HepG2 (cell line): ENCODE results near the gene EZH1. TPM values are rescaled to one million over a fixed set of nuclear protein-coding genes. Genes with fewer than 3 reads are reported as not detected.

Experiments used
- AGO1 ChIP-seq: fragments of 200-400 bp; formaldehyde crosslinking; IDR thresholded peaks from 2 replicates; pipeline ENCODE4 v1.6.1; 2017; ENCODE audit warnings: mild to moderate bottlenecking, low read depth, low read length, moderate library complexity; ENCODE audit not compliant: poor library complexity, severe bottlenecking
- CENPT ChIP-seq: sonication (generic); formaldehyde crosslinking; IDR thresholded peaks from 2 replicates; pipeline ENCODE4 v1.8.0; 2022; ENCODE audit warnings: low read depth, mild to moderate bottlenecking, moderate library complexity, missing genetic modification reagents
- FOXO1 ChIP-seq: sonication (generic); formaldehyde crosslinking; IDR thresholded peaks from 2 replicates; pipeline ENCODE4 v1.4.0; 2020; ENCODE audit warnings: missing genetic modification reagents
- GLI4 ChIP-seq: sonication (generic); formaldehyde crosslinking; IDR thresholded peaks from 2 replicates; pipeline ENCODE4 v1.5.1; 2020; ENCODE audit warnings: missing genetic modification reagents, mild to moderate bottlenecking, moderate library complexity, borderline replicate concordance
- MZF1 ChIP-seq: sonication (generic); formaldehyde crosslinking; IDR thresholded peaks from 2 replicates; pipeline ENCODE4 v1.8.1; 2023; ENCODE audit warnings: mild to moderate bottlenecking, missing genetic modification reagents, borderline replicate concordance
- NFRKB ChIP-seq: fragments of 450-650 bp; IDR thresholded peaks from 2 replicates; pipeline ENCODE4 v1.6.1; 2017
- ONECUT2 ChIP-seq: sonication (generic); formaldehyde crosslinking; IDR thresholded peaks from 2 replicates; pipeline ENCODE4 v1.4.0; 2020; ENCODE audit warnings: missing genetic modification reagents
- POLR2AphosphoS5 ChIP-seq: IDR thresholded peaks from 2 replicates; pipeline ENCODE4 v1.6.1; 2012; ENCODE audit warnings: low read depth, low read length
- RAD51 ChIP-seq: fragments of 450-650 bp; IDR thresholded peaks from 2 replicates; pipeline ENCODE4 v1.6.1; 2016; ENCODE audit warnings: borderline replicate concordance
- RBM39 ChIP-seq: fragments of 200-400 bp; formaldehyde crosslinking; IDR thresholded peaks from one replicate; pipeline ENCODE4 v1.6.1; 2018; ENCODE audit warnings: antibody characterized with exemption, mild to moderate bottlenecking, low read depth, low read length; ENCODE audit not compliant: poor library complexity, severe bottlenecking
- SMYD3 ChIP-seq: sonication (generic); formaldehyde crosslinking; IDR thresholded peaks from 2 replicates; pipeline ENCODE4 v1.8.1; 2023; ENCODE audit warnings: mild to moderate bottlenecking, missing genetic modification reagents
- TOPORS ChIP-seq: sonication (generic); formaldehyde crosslinking; IDR thresholded peaks from 2 replicates; pipeline ENCODE4 v1.8.0; 2023; ENCODE audit warnings: mild to moderate bottlenecking, missing genetic modification reagents
- WIZ ChIP-seq: sonication (generic); formaldehyde crosslinking; IDR thresholded peaks from 2 replicates; pipeline ENCODE4 v1.5.1; 2020; ENCODE audit warnings: mild to moderate bottlenecking, missing genetic modification reagents
- ZNF431 ChIP-seq: sonication (generic); formaldehyde crosslinking; IDR thresholded peaks from 2 replicates; pipeline ENCODE4 v1.9.0; 2022; ENCODE audit warnings: missing genetic modification reagents, low read depth, mild to moderate bottlenecking, borderline replicate concordance
- polyA plus RNA-seq, 8 experiments: library from polyadenylated mRNA; depleted of rRNA in 3 of 8; stranded (reverse) in 7 of 8; unstranded in 1 of 8; fragments of >200 nt; fragmentation: Illumina TruSeq in 4 of 8; extraction: Trizol in 4 of 8; gene quantifications; 2 replicates each; pipeline versions ENCODE4 v1.2.1 to v1.2.3, GENCODE V29; 2011 to 2016; ENCODE audit warnings: low read depth in 4 of 8, missing spikeins in 1 of 8, mixed read lengths in 1 of 8; ENCODE audit not compliant: insufficient read depth in 1 of 8
- total RNA-seq, 5 experiments: library from RNA; depleted of rRNA; stranded (reverse); fragments of >200 nt; fragmentation: Illumina TruSeq; extraction: Trizol; gene quantifications; 2 replicates each; pipeline ENCODE4 v1.2.3, GENCODE V29; 2016; ENCODE audit warnings: low read depth in 1 of 5
- TF ChIP-seq, protein P1 (sequence below): sonication (generic); formaldehyde crosslinking; IDR thresholded peaks from 2 replicates; pipeline ENCODE4 v1.4.0; 2020; ENCODE audit warnings: missing genetic modification reagents
- TF ChIP-seq, protein P2 (sequence below): IDR thresholded peaks from 2 replicates; pipeline ENCODE4 v1.6.1; 2016; ENCODE audit warnings: mild to moderate bottlenecking, missing biosample characterization, missing genetic modification reagents
- TF ChIP-seq, protein P3 (sequence below): sonication (generic); formaldehyde crosslinking; IDR thresholded peaks from 2 replicates; pipeline ENCODE4 v1.4.0; 2020; ENCODE audit warnings: missing genetic modification reagents, mild to moderate bottlenecking, borderline replicate concordance
- TF ChIP-seq, protein P4 (sequence below): sonication (generic); formaldehyde crosslinking; IDR thresholded peaks from 2 replicates; pipeline ENCODE4 v1.8.1; 2023; ENCODE audit warnings: missing genetic modification reagents, mild to moderate bottlenecking, borderline replicate concordance
- TF ChIP-seq, protein P5 (sequence below): sonication (generic); formaldehyde crosslinking; IDR thresholded peaks from 2 replicates; pipeline ENCODE4 v1.8.0; 2022; ENCODE audit warnings: mild to moderate bottlenecking, missing genetic modification reagents, moderate library complexity
- TF ChIP-seq, protein P6 (sequence below): sonication (generic); formaldehyde crosslinking; IDR thresholded peaks from 2 replicates; pipeline ENCODE4 v1.4.0; 2020; ENCODE audit warnings: missing genetic modification reagents, borderline replicate concordance

Gene EZH1
- total and polyA plus RNA-seq, 2 of the 13 experiments (the other 11 are each of a cell fraction or from before 2014, with no cell fraction given), result 11.6 to 24.0 TPM

- TF ChIP-seq, protein P1, sequence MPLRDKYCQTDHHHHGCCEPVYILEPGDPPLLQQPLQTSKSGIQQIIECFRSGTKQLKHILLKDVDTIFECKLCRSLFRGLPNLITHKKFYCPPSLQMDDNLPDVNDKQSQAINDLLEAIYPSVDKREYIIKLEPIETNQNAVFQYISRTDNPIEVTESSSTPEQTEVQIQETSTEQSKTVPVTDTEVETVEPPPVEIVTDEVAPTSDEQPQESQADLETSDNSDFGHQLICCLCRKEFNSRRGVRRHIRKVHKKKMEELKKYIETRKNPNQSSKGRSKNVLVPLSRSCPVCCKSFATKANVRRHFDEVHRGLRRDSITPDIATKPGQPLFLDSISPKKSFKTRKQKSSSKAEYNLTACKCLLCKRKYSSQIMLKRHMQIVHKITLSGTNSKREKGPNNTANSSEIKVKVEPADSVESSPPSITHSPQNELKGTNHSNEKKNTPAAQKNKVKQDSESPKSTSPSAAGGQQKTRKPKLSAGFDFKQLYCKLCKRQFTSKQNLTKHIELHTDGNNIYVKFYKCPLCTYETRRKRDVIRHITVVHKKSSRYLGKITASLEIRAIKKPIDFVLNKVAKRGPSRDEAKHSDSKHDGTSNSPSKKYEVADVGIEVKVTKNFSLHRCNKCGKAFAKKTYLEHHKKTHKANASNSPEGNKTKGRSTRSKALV, result no peak; the same call in 1 of the 2 replicates
- TF ChIP-seq, protein P2, sequence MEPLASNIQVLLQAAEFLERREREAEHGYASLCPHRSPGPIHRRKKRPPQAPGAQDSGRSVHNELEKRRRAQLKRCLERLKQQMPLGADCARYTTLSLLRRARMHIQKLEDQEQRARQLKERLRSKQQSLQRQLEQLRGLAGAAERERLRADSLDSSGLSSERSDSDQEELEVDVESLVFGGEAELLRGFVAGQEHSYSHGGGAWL (CRISPR knock-in tag), result no peak; the same call in 1 of the 2 replicates
- TF ChIP-seq CENPT (peak; percentile 27; the same call in 1 of the 2 replicates), WIZ (CRISPR knock-in tag) (peak; percentile 96), SMYD3 (peak; percentile 65; the same call in 1 of the 2 replicates), ZNF431 (CRISPR knock-in tag) (peak; percentile 19), FOXO1 (CRISPR knock-in tag) (peak; percentile 92), RAD51 (no peak), AGO1 (peak; percentile 97), RBM39 (peak; percentile 49), ONECUT2 (no peak), NFRKB (no peak), POLR2AphosphoS5 (peak; percentile 89), MZF1 (CRISPR knock-in tag) (no peak), TOPORS (CRISPR knock-in tag) (no peak; the same call in 1 of the 2 replicates), GLI4 (CRISPR knock-in tag) (no peak)
- TF ChIP-seq, protein P3, sequence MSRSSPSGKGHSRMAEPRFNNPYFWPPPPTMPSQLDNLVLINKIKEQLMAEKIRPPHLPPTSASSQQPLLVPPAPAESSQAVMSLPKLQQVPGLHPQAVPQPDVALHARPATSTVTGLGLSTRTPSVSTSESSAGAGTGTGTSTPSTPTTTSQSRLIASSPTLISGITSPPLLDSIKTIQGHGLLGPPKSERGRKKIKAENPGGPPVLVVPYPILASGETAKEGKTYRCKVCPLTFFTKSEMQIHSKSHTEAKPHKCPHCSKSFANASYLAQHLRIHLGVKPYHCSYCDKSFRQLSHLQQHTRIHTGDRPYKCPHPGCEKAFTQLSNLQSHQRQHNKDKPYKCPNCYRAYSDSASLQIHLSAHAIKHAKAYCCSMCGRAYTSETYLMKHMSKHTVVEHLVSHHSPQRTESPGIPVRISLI (CRISPR knock-in tag), result no peak; the same call in 1 of the 2 replicates
- TF ChIP-seq, protein P4, sequence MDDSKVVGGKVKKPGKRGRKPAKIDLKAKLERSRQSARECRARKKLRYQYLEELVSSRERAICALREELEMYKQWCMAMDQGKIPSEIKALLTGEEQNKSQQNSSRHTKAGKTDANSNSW, result no peak
- TF ChIP-seq, protein P5, sequence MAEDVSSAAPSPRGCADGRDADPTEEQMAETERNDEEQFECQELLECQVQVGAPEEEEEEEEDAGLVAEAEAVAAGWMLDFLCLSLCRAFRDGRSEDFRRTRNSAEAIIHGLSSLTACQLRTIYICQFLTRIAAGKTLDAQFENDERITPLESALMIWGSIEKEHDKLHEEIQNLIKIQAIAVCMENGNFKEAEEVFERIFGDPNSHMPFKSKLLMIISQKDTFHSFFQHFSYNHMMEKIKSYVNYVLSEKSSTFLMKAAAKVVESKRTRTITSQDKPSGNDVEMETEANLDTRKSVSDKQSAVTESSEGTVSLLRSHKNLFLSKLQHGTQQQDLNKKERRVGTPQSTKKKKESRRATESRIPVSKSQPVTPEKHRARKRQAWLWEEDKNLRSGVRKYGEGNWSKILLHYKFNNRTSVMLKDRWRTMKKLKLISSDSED (CRISPR knock-in tag), result no peak; the same call in 1 of the 2 replicates
- TF ChIP-seq, protein P6, sequence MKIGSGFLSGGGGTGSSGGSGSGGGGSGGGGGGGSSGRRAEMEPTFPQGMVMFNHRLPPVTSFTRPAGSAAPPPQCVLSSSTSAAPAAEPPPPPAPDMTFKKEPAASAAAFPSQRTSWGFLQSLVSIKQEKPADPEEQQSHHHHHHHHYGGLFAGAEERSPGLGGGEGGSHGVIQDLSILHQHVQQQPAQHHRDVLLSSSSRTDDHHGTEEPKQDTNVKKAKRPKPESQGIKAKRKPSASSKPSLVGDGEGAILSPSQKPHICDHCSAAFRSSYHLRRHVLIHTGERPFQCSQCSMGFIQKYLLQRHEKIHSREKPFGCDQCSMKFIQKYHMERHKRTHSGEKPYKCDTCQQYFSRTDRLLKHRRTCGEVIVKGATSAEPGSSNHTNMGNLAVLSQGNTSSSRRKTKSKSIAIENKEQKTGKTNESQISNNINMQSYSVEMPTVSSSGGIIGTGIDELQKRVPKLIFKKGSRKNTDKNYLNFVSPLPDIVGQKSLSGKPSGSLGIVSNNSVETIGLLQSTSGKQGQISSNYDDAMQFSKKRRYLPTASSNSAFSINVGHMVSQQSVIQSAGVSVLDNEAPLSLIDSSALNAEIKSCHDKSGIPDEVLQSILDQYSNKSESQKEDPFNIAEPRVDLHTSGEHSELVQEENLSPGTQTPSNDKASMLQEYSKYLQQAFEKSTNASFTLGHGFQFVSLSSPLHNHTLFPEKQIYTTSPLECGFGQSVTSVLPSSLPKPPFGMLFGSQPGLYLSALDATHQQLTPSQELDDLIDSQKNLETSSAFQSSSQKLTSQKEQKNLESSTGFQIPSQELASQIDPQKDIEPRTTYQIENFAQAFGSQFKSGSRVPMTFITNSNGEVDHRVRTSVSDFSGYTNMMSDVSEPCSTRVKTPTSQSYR (CRISPR knock-in tag), result peak; percentile 52; the same call in 1 of the 2 replicates
Measured at GRCh38 chr17:42779936-42780850, 35.4 kb upstream of the EZH1 start, which contains the start of gene WNK4 (continued).
